LNCaP clone FGC (cell line): ENCODE data around the gene TOR1AIP2.

ENCODE experiments used
- DNase-seq: peaks from one replicate; pipeline ENCODE4 v3.0.0-alpha.2; 2011; ENCODE audit warnings: low read depth
- H3K4me3 ChIP-seq: 2 replicates; pipeline ENCODE4 v1.5.1; 2011; ENCODE audit warnings: mild to moderate bottlenecking, low read depth, low read length, control low read depth
- TF ChIP-seq, protein P1 (sequence below): IDR thresholded peaks from 2 replicates; pipeline ENCODE4 v1.5.1; 2012; ENCODE audit warnings: mild to moderate bottlenecking; ENCODE audit not compliant: control insufficient read depth, insufficient read depth; ENCODE audit errors: extremely low read depth

TOR1AIP2 gene

DNA sequence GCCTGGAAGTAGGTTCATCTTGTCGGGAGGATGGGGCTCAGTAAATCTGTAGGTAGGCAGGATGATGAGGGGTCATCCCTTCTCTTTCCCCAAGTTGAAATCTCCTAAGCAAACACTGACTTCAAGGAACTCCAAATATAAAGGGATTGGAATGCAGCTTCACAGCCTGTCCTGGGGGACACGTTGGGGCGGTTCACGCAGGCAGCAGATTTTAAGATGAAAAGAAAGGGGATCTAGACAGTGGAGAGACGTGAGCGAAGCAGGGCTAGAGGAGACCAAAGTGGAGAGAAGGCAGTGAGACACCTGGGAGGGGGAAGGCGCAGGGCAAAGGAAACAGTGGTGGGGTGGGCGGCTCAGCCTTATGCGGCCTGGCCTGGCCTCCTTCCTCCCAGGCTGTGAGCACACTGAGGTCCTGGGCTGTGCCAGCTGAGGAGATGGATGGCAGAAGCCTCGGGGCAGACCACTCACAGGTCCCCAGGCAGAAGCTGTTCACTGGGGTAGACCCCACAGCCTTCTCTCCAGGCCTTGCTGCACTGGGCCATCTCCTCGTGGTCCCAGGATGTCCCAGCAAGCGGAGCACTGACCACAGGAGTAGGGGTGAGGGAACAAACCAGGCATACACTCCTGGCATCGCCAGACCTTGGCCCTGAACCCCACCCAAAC, 51.7 kb downstream of the TOR1AIP2 start:
- DNase-seq = no peak
- TF ChIP-seq, protein P1, sequence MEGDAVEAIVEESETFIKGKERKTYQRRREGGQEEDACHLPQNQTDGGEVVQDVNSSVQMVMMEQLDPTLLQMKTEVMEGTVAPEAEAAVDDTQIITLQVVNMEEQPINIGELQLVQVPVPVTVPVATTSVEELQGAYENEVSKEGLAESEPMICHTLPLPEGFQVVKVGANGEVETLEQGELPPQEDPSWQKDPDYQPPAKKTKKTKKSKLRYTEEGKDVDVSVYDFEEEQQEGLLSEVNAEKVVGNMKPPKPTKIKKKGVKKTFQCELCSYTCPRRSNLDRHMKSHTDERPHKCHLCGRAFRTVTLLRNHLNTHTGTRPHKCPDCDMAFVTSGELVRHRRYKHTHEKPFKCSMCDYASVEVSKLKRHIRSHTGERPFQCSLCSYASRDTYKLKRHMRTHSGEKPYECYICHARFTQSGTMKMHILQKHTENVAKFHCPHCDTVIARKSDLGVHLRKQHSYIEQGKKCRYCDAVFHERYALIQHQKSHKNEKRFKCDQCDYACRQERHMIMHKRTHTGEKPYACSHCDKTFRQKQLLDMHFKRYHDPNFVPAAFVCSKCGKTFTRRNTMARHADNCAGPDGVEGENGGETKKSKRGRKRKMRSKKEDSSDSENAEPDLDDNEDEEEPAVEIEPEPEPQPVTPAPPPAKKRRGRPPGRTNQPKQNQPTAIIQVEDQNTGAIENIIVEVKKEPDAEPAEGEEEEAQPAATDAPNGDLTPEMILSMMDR = no peak
- no peak overlapping the region for H3K4me3 ChIP-seq

DNA sequence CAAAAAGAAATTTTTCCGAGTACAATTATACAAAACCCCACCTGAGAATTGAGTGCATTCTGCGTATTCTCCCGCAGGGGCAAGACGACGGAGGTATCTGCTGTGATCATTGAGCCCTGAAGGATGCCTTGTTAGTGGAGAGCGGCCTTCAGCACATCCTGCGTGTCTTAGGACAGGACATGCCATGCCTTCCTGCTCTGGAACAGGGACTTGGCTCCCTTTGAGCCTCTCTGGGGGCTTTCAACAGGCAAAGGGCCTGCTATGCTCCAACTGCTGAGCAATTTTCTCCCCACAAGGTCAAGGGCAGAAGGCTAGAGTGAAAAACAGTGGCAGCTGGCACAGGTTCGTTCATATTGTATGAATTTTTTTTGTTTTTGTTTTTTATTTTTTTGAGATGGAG, 52.4 kb downstream of the TOR1AIP2 start:
- TF ChIP-seq, protein P1 = no peak
- DNase-seq = no peak
- H3K4me3 ChIP-seq = no peak overlapping the region

DNA sequence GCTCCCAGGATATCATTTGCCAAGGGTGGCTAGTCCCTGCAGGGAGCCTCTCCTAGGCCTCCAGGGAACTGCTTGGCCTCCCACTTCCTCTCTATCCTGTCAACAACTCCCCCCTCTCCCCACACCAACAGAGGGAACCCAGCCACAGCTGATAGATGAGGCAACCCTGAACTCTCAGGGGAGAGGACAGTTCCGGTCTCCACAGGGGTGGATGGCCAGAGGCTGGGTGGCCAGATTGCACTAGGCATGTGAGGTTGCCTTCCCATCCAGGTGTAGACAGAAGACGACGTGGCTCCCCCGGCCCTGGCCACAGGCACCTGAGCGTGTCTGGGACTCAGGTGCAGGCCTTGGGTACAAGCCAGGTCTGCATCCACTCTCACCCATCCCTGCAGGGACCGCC, 53.3 kb downstream of the TOR1AIP2 start:
- TF ChIP-seq, protein P1 = no peak
- DNase-seq = no peak

DNA sequence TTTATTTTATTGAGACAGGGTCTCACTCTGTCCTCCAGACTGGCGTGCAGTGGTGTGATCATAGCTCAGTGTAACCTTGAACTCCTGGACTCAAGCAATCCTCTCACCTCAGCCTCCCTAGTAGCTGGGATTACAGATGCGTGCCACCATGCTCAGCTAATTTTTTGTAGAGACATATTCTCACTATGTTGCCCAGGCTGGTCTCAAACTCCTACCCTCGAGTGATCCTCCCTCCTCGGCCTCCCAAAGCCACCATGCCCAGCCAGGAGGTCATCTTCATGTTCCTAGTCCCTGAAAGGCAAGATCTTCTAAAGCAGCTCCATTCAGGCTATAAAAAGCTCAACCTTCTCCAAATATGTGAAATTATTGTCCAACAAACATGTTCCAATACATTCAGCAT, 53.9 kb downstream of the TOR1AIP2 start:
- TF ChIP-seq, protein P1 = no peak
- H3K4me3 ChIP-seq = no peak overlapping the region
- DNase-seq = no peak

More for the DNA sequence above, 53.3 kb downstream of the TOR1AIP2 start:
- no peak overlapping the region for H3K4me3 ChIP-seq

DNA sequence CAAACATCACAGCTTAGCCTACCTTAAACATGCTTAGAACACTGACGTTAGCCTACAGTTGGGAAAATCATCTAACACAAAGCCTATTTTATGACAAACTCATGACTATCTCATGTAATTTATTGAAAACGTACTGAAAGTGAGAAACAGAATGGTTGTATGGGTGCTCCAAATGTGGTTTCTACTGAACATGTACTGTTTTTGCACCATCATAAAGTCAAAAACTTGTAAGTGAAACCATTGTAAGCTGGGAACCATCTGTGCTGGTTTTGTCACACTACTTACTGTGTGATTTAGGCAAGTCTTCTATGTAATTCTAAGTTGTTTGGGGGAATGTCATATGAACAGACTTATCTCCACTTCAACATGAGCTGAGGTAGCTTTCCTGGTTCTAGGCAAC, 55.5 kb downstream of the TOR1AIP2 start:
- no peak for DNase-seq
- TF ChIP-seq, protein P1 = no peak
- H3K4me3 ChIP-seq = no peak overlapping the region

DNA sequence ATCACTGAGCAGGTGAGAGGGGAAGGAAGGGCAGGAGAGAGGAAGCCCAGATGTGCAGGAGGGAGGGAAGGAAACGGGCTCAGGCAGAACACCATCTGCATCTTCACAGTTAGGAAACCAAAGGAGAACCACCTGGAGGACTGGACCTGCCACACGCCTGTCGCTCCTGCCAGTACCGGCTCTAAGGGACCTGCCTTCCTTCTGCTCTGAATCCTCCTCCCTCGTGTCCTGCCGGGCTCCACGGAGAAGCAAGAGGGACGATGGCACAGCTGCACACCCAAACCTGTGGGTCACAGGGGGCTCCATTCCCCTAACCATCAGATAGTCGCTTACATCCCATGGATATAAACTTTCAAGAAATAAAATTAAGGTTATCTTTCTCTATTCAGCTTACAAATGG, 56.1 kb downstream of the TOR1AIP2 start:
- TF ChIP-seq, protein P1 = no peak
- no peak overlapping the region for H3K4me3 ChIP-seq
- DNase-seq = no peak
